Smooth muscle cell of the brain vasculature (primary cell): ENCODE results near the gene COPS2.

Experiments used
- DNase-seq: peaks from one replicate; pipeline ENCODE4 v3.0.0-alpha.2; 2012; ENCODE audit warnings: low read depth, low spot score

COPS2 gene

DNA sequence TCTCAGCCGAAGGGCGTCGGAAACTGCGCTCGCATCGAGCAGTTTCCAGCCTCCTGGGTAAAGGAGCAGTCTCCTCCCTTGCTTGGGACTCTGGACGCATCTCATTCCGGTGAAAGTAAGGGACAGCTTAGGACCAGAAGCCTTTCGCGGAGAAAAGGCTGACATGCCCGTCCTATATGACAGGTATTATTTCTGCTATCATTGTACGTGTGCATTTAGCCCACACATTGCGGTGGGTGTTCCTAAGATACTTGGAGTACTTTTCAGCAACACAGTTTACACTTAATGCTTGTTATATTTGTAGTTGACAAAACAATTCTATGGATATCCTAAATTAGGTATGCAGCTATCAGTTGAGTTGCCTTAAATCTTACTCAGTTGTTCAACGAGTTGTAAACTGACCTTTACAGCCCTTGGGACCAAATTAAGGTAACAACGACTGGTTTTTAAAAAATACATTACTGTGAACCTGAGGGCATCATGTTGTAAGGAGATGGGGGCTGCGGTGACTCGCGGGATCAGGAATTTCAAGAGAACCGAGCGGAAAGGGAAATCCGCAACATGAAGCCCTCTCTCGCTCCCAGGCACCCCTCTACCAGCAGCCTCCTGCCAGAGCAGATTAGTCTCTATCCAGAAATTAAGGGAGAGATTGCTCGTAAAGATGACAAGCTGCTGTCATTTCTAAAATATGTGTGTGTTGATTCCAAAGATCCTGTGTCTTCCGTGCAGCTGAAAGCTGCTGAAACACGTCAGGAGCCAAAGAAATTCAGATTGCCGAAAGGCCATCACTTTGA, 632 bp upstream of the COPS2 start:
- DNase-seq = no peak

GRCh38 chr15:49154799-49155109, 645 bp downstream of the COPS2 start:
- no peak for DNase-seq

GRCh38 chr15:49154359-49154758, 1.0 kb downstream of the COPS2 start:
- no peak for DNase-seq

DNA sequence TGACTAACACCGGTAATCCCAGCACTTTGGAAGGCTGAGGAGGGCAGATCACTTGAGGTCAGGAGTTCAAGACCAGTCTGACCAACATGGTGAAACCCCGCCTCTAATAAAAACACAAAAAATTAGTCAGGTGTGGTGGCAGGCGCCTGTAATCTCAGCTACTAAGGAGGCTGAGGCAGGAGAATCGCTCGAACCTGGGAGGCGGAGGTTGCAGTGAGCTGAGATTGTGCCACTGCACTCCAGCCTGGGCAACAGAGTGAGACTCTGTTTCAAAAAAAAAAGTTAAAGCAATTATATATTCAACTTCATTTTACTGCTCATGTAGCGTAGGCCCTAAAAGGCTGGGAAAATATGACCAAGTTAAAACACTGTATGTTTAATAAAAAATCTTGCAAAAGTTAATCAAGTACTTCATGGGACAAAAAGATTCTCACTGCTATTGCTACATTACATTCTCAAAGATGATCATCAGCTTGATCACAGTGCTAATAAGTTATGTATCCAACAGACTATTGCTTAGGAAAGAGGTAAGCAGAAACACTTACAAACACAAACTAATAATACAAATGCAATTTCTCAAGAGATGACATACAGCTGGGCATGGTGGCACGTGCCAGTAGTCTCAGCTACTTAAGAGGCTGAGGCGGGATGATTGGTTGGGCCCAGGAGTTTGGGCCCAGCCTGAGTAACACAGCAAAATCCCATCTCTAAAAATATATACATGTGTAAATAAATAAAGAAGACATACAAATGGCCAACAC, 2.7 kb downstream of the COPS2 start:
- DNase-seq = no peak

- no peak for DNase-seq
Measured at GRCh38 chr15:49151831-49152230, 3.6 kb downstream of the COPS2 start.

GRCh38 chr15:49148727-49149126, 6.7 kb downstream of the COPS2 start:
- no peak for DNase-seq

GRCh38 chr15:49148298-49148697, 7.1 kb downstream of the COPS2 start:
- no peak for DNase-seq

DNA sequence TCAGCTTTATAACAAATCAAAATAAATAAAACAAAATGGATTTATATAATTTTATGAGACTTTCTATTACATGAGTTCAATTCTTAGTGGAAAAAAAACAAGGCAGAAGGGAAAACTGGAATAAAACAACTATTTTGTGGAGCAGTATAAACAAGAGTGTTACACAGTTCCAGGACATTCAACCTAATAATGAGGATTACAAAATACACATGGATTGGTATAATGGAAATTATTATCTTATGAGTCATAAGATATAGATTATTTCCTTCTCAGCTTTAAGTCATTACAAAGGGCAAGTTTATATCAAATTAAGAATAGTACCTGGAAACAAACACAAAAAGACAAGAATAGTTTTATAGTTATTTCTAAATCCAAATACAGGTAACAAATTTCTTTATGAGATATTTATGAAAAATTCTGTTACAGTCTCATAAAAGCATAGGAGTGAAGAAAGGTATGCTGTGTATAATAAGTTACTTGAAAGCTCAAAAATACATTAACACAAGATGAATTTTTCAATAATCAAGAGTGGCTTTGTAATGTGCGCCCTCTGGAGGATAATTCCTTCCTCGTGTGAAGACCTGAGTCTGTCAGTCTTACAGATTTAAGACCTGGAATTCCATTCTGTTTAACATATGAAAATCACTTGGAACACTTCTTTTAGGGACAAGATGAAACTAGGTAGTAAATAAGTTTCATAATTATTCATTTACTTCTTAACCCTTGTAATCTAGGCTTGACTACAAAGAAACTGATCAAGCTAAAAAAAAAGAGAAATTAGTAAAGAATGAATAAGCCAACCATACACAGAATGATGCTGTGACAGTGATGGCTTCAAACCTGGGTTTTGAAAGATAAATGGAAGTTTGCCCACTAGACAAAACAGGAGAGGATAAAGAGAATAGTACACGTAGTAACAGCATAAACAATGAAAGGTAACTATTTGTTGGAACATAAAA, 9.5 kb downstream of the COPS2 start:
- DNase-seq = peak; percentile 44

DNA sequence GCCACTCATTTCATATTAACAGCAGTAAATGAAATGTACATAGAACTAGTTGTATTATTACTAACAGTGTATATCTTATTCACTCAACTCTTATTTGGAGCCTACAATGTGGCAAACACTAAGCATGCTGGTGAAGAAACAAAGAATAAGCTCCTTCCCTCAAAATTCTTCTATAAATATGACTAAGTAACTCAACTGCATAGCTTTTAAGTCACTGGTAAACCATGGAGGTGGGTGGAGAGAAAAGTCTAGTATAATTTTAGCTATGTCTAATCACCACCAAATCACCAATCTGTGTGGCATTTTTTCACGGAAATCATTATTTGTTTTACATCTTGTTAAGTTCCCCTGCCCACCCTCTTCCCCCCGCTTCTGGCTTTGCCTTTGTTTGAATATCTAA, 17.5 kb downstream of the COPS2 start:
- DNase-seq = no peak

- DNase-seq = no peak
Measured at GRCh38 chr15:49135911-49136310, 19.5 kb downstream of the COPS2 start.

DNA sequence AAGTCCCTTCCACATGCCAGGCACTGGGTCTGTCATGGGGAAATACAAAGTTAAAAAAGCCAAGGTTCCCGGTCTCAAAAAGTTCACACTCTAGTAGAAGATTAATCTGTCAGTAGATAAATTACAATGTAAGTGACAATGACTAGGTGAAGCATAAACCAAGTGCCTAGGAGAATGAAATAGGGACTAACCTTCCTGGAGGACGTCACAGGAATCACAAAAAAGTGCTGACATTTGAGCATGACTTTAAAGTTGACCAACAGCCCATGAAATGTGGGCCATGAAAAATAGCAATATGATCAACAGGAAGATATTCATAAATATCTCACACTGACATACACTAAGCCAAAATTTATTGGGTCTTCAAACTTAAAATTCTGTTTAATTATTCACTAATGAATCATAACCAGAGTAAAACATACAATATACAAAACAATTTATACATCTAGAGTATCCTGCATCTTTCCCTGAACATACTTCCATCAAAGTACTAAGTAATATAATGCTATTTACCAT, 20.0 kb downstream of the COPS2 start:
- DNase-seq = no peak

DNA sequence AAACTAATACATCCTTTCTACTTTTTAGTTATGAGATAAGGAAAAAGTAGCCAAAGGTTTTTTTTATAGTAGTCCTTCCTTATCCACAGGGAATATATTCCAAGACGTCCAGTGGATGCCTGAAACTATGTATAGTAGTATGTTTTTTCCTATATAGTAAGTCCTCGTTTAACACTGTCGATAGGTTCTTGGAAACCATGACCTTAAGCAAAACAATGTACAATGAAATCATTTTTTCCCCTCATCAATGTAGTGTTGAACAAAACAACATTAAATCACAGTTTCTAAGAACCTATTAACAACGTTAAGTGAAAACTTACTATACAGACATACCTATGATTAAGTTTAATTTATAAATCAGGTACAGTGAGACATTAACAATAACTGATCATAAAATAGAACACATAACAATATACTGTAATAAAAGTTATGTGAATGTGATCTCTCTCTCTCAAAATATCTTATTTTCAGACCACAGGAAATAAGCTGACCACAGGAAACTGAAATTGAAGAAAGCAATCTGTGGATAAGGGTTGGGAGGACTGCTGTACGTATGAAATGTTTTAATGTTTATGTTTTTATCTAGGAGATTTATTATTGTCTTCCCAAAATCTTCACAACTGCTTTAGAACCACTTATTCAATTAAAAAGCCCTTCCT, 20.6 kb downstream of the COPS2 start:
- no peak for DNase-seq

GRCh38 chr15:49131403-49131802, 24.0 kb downstream of the COPS2 start:
- no peak for DNase-seq

GRCh38 chr15:49124371-49124770, 31.0 kb downstream of the COPS2 start:
- DNase-seq = no peak

GRCh38 chr15:49122541-49123062, 32.8 kb downstream of the COPS2 start:
- no peak for DNase-seq

DNA sequence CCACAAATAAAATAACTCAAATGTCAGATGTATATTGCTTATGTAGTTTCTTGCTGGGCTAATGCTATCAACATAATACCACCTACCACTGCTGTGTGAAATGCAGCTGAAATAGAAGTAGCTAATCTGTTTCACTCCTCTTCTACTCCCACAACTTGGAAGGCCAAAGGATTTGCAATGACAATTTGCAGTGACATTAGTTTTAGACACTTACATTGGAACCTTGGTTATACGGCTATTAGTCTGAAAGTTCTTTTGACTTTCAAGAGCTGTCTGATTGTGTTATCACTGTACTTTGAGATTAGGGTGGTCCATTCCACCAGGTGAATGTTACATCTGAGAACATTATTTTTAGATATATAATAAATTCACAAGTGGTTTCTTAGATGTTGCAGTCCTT, 33.5 kb downstream of the COPS2 start:
- DNase-seq = no peak

GRCh38 chr15:49120832-49121231, 34.6 kb downstream of the COPS2 start:
- no peak for DNase-seq

GRCh38 chr15:49116108-49116857, 39.1 kb downstream of the COPS2 start:
- DNase-seq = no peak

DNA sequence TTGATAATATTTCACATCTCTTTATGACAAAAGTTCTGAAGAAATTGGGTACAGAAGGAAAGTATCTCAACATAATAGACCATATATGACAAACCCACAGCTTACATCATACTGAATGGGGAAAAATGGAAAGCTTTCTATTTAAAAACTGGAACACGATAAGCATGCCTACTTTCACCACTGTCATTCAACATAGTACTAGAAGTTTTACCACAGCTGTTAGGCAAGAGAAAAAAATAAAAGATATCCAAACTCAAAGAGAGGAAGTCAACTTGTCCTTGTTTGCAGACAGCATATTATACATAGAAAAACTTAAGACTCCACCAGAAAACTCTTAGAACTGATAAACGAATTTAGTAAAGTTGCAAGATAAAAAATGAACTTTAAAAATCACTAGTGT, 40.3 kb downstream of the COPS2 start:
- no peak for DNase-seq

- no peak for DNase-seq
Measured at GRCh38 chr15:49110158-49110944, 45.0 kb downstream of the COPS2 start.
